NCI-H82 treated with DMSO at 0.1 percent for 48 hours (cell line): ENCODE data around the gene UNC93B1.
"Not testable (repeated sequence)": the region's sequence is repeated elsewhere in the genome, so short reads cannot be mapped to it uniquely, and the experiment has no call there.

Experiments
- DNase-seq: peaks from one replicate; lab custom pipeline; 2025; ENCODE audit not compliant: unreplicated experiment; lab: John Stamatoyannopoulos, UW

UNC93B1 gene

GRCh38 chr11:68010090-68011041 is 6.5 kb upstream of the UNC93B1 start, which contains the start of gene ALDH3B1:
Gene ALDH3B1, plus strand, starts transcription at chr11:68010327. Its CDS starts 4,971 bp downstream, at chr11:68015298.
- DNase-seq: no peak

GRCh38 chr11:68009391-68010089 is 5.6 kb upstream of the UNC93B1 start:
- DNase-seq: no peak

- no peak for DNase-seq
Measured at GRCh38 chr11:68008381-68009337, 4.8 kb upstream of the UNC93B1 start.

DNA sequence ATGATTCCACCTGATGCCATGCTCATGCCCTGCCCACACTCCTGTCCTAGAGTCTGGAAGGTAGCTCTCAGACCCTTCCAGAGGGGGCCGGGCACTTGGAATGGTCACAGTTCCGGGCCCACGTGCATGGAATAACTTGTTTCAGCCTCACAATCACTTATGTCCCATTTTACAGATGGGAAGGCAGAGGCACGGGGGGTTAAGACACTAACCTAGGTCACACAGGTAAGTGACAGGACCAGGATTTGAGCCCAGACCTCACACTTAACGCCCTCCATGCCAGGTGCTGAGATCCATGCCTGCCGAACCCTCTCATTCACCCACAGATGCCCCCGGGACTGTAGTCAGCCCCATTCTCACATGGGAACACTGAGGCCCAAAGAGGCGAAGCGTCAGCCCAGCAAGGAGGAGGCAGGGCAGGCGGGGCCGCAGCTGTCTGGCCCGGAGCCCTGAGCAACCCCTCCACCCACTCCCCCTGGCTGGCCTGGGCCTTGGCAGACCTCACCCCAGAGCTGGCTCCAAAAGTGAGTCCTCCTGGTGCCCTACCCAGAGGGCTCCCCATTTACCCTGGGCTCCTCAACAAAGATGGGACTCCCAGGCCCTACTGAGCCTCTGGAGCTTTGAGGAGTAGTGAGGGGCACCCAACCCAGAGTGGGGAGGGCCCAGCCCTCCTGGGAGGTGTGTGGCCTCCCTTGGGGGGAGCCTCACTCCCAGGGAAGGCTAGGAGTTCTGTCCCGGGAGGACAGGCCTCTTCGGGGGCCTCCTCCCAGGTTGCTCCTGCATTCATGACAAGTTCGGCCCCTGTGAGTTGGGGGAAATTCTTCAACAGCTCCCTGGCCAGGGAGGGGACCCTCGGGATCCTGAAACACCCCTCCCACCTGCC is 3.8 kb upstream of the UNC93B1 start:
- no peak for DNase-seq

GRCh38 chr11:68006606-68007166 is 2.8 kb upstream of the UNC93B1 start:
- no peak for DNase-seq

DNA sequence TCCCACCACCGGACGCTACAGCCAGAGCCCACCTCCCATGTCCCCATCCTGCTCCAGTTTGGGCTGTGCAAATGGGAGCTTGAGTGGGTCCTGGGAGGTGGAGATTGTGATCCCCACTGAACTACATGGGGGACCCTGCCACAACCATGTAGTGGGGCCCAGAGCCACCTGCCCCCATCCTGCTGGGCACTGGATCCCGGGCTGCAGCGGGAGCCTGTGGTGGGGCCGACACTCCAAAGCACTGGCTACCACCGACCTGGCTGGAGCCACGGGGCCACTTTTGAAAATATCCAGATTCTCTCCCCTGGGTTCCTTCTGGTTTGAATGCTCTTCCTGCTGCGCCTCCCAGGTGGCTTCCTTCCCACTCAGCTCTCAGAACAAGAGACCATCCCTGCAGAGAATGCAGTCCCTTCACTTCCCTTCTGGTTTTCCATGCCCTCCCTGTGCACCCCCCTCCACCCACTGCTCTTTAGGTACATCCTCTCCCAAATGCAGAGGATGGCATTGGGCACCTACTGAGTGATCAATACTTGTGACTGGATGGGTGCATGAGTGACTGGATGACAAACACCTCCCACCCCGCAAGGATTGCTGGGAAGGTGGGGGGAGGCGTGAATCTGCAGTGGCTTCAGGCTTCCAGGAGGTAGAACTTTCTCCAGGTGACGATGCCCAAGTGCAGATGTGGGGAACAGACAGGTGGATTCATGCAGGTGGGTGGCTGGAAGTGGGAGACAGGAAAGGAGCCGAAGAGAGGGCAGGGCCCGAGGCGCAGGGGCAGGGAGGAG is 846 bp upstream of the UNC93B1 start:
- DNase-seq: no peak

DNA sequence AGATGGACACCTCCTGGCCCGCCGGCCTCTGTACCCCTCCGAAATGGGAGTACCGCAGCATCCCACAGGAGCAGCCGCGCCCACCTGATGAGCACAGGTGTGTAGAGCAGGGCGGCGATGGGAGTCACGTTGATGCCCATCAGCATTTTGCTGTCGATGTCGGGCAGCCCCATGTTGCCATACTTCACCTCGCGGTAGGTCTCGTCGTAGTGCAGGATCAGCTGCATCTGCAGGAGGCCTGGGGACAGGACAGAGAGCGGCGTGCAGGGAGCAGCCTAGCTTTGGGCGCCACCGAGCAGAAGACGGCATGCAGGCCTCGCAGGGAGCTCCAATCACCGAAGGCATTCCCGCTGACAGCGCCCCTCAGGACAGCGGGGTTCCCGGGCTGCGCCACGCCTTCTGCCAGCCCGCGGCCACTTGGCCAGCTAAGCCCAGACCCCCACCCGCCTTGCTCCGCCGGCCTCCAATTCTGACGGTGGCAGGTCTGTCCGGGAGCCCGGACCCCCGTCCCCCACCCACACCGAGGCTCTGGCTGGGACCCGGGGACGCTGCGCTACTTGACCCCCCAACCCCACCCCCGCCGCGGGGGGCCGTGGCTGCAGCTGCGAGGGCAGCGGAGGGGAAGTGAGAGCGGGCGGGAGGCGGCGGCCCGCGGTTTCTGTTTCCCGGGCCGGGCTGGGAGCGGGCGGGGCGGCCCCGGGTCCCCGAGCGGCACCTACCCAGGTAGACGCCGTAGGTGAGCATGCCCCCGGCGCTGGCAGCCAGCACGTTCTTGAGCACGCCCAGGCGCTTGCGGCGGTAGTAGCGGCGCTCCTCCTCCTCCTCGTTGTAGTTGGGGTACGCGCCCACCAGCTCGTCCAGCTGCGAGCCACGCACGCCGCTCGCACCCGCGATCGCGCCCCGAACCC is 705 bp downstream of the UNC93B1 start:
- DNase-seq: no peak

DNA sequence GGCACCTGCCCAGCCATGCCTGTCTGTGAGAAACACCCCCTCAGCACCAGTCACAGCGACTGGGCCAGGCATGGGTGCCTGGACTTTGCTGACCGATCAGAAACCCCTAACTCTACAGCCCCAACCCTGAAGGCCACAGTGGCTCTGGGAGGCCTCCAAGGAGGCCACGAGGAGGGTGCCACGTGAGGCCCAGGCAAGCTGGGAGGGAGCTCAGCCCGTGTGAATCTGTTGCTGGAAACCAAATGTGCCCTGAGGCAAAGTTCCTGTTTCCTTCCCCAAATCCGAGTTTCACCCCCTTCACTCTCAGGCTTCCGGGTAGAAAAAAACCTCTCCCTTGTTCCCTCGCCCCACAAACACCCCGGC is 1.3 kb downstream of the UNC93B1 start:
- no peak for DNase-seq

- no peak for DNase-seq
Measured at GRCh38 chr11:67999704-68000103, 4.2 kb downstream of the UNC93B1 start.

- DNase-seq: no peak
Measured at GRCh38 chr11:67999201-67999629, 4.7 kb downstream of the UNC93B1 start.

- DNase-seq: no peak
Measured at GRCh38 chr11:67998150-67999045, 5.5 kb downstream of the UNC93B1 start.

DNA sequence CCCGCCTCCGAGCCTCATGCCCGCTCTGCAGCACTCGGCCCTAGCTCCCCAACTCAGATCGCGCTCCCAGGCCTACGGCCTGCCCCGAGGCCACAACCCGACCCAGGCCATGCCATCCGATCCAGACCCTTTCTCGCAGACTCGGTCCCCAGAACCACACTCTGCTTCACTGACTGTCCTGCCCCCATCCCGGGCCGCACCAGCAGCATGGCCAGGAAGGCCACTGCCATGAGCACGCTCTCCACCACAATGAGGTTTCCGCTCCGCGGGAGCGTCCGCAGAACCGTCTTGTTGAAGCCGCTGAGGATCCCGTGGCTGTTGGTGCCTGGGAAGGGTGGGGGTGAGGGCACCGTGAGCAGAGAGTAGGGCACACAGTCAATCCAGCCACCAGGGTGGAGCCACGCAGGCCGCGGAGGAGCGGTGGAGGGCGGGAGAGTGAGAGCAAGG is 6.4 kb downstream of the UNC93B1 start:
- DNase-seq: no peak

DNA sequence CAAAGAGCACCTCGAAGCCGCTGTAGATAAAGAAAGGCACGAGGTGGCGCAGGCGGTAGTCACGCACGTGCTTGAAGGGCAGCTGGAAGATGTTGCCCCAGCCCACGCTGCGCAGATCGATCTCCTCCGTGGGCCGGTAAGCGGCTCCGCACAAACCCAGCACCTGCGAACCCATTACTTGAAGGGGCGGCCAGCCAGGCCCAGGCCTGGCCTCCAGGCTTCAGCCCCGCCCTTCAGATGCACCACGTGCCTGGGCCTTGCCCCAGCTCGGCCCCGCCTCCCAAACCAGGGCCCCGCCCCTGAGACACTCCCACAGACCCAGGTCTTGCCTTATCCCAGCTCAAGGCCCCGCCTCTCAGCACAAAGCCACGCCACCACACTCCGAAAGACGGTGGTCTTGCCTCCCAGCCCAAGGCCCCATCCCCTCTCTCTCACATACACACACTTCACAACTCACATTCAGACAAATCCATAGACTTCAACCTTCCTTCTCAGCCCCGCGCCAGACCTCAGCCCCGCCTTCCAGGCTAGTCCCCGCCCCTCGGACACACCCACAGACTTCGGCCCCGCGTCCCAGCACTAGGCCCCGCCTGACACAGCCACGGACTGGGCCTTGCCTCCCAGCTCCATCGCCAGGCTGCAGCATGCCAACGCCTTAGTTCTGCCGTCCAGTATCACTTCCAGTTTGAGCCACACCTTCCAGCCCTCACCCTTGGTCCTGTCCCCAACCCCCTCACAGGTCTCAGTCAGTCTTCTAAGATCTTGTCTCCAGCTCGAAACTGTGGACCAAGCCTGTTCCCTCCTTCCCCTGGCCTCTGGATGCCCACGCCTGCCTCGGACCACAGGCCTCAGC is 7.0 kb downstream of the UNC93B1 start:
- no peak for DNase-seq

DNA sequence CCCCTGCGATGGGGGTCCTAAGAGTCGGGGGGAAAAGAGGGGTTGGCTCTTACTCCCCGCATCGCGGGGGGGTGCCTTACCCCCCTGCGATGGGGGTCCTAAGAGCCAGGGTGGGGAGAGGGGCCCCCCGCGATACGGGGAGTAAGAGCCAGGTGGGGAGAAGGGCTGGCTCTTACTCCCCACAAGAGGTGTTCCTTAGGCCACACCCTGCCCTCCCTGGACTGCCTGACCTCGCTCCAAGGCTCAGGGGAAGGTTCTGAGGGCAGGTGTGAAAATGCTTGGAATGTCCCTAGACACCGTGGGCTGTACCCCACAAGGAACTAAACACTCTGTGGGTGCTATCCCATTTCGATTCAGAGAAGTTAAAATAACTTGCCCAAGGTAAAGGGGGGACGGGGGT is 7.8 kb downstream of the UNC93B1 start:
- no peak for DNase-seq

DNA sequence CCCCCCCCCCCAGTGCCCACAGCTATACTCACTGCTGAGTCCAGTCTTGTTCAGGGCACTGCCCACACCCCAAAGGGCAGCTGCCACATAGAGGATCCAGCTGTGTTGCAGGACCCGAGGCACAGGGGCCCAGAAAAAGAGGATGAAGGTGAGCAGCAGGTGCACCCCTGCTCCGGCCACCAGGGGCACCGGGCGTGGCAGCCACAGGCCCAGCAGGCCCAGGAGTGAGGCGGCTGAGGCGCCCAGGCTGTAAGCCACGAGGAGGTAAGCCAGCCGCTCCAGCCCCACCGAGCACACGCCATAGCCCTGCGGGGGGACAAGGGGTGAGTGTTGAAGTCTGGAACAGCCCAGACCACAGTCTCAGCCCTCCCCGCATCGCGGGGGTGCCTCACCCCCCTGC is 8.3 kb downstream of the UNC93B1 start:
- not testable (repeated sequence) for DNase-seq

- DNase-seq: not testable (repeated sequence)
Measured at GRCh38 chr11:67995129-67995528, 8.8 kb downstream of the UNC93B1 start.
